ENCODE results near the gene SHC1.

SHC1 gene

GRCh38 chr1:154956544-154956941, 14.0 kb downstream of the SHC1 start:
- DNase-seq, result no peak

GRCh38 chr1:154955718-154956543, 14.6 kb downstream of the SHC1 start, which contains the start of gene PBXIP1:
Gene PBXIP1, minus strand, starts transcription at chr1:154956099. Its CDS starts 2,378 bp downstream, at chr1:154953721.
- peak; percentile 95 for DNase-seq

- DNase-seq, result no peak
Observed at GRCh38 chr1:154955039-154955717, 15.4 kb downstream of the SHC1 start.

GRCh38 chr1:154954541-154954940, 16.0 kb downstream of the SHC1 start:
- no peak for DNase-seq

GRCh38 chr1:154953611-154954038, 16.9 kb downstream of the SHC1 start:
- no peak for DNase-seq

GRCh38 chr1:154952664-154953063, 17.9 kb downstream of the SHC1 start:
- no peak for DNase-seq

- no peak for DNase-seq
Observed at GRCh38 chr1:154951901-154952657, 18.5 kb downstream of the SHC1 start.

GRCh38 chr1:154948079-154948478, 22.5 kb downstream of the SHC1 start:
- no peak for DNase-seq

GRCh38 chr1:154945962-154946850, 24.3 kb downstream of the SHC1 start:
- no peak for DNase-seq

- no peak for DNase-seq
Observed at GRCh38 chr1:154945160-154945961, 25.2 kb downstream of the SHC1 start.

GRCh38 chr1:154944401-154945159, 26.0 kb downstream of the SHC1 start:
- no peak for DNase-seq

GRCh38 chr1:154943649-154944400, 26.7 kb downstream of the SHC1 start:
- peak; percentile 70 for DNase-seq

GRCh38 chr1:154941333-154942013, 29.1 kb downstream of the SHC1 start:
- no peak for DNase-seq

- no peak for DNase-seq
Observed at GRCh38 chr1:154940651-154941194, 29.8 kb downstream of the SHC1 start.

- DNase-seq, result no peak
Observed at GRCh38 chr1:154940213-154940560, 30.4 kb downstream of the SHC1 start.

- no peak for DNase-seq
Observed at GRCh38 chr1:154938604-154939399, 31.7 kb downstream of the SHC1 start.

- DNase-seq, result no peak
Observed at GRCh38 chr1:154937988-154938386, 32.6 kb downstream of the SHC1 start.

Measured in 8988T (cell line).